A673 (cell line): Measurements from ENCODE around the gene ARHGAP6. TPM values are rescaled to one million over a fixed set of nuclear protein-coding genes. Genes with fewer than 3 reads are reported as not detected.

Experiments used
- BruUV-seq: library from RNA; stranded (reverse); fragments of 400-500 nt; replicated peaks from 2 replicates; lab custom pipeline; 2021; lab: Mats Ljungman, UMichigan
- CTCF ChIA-PET: fragments of 300-600 bp; sonication (Branson Sonifier 250); formaldehyde crosslinking; loops from one replicate; lab custom pipeline; 2022; ENCODE audit warnings: antibody characterized with exemption; lab: Charles Lee
- POLR2A ChIA-PET: fragments of 300-600 bp; sonication (Branson Sonifier 250); formaldehyde crosslinking; loops from one replicate; lab custom pipeline; 2022; ENCODE audit warnings: antibody characterized with exemption; ENCODE audit not compliant: low non-redundant PET; lab: Charles Lee
- DNase-seq: peaks from one replicate; pipeline ENCODE4 v3.0.0-alpha.2; 2015; ENCODE audit warnings: low spot score
- H3K27ac ChIP-seq: fragments of 200-600 bp; sonication (generic); 2 replicates; pipeline ENCODE4 v1.5.1; 2016; ENCODE audit warnings: mixed run types, low read depth, mild to moderate bottlenecking, mixed read lengths, antibody characterized with exemption, low read length; ENCODE audit not compliant: poor library complexity, severe bottlenecking
- H3K27me3 ChIP-seq: fragments of 200-600 bp; sonication (generic); replicated peaks from 2 replicates; pipeline ENCODE4 v1.6.1; 2017; ENCODE audit warnings: mixed run types, low read depth, mild to moderate bottlenecking, mixed read lengths, antibody characterized with exemption, low read length; ENCODE audit not compliant: insufficient read depth, poor library complexity
- H3K36me3 ChIP-seq: fragments of 200-600 bp; sonication (generic); 2 replicates; pipeline ENCODE4 v1.6.1; 2016; ENCODE audit warnings: mixed run types, mild to moderate bottlenecking, mixed read lengths, antibody characterized with exemption, low read length; ENCODE audit not compliant: insufficient read depth, poor library complexity, severe bottlenecking
- H3K4me1 ChIP-seq: fragments of 200-600 bp; sonication (generic); 2 replicates; pipeline ENCODE4 v1.6.1; 2017; ENCODE audit warnings: mixed run types, mild to moderate bottlenecking, mixed read lengths, antibody characterized with exemption, low read length; ENCODE audit not compliant: insufficient read depth, poor library complexity, severe bottlenecking
- H3K4me3 ChIP-seq: fragments of 200-600 bp; sonication (generic); 2 replicates; pipeline ENCODE4 v1.5.1; 2016; ENCODE audit warnings: low read depth, mixed run types, mild to moderate bottlenecking, mixed read lengths, low read length; ENCODE audit not compliant: poor library complexity, severe bottlenecking
- H3K9me3 ChIP-seq: fragments of 200-600 bp; sonication (generic); 2 replicates; pipeline ENCODE4 v1.6.1; 2016; ENCODE audit warnings: mixed run types, low read depth, mild to moderate bottlenecking, mixed read lengths, antibody characterized with exemption, low read length; ENCODE audit not compliant: poor library complexity, severe bottlenecking
- CTCF ChIP-seq: fragments of 300-800, 200-600 bp; sonication (generic); conservative IDR thresholded peaks from 2 replicates; pipeline ENCODE4 v1.5.1; 2017; ENCODE audit warnings: low read depth, mild to moderate bottlenecking, antibody characterized with exemption, low read length, moderate library complexity, mixed read lengths
- EZH2 ChIP-seq: fragments of 200-600 bp; sonication (generic); IDR thresholded peaks from 2 replicates; pipeline ENCODE4 v1.6.1; 2017; ENCODE audit warnings: borderline replicate concordance, low read depth, mild to moderate bottlenecking, mixed read lengths, antibody characterized with exemption, low read length; ENCODE audit not compliant: poor library complexity, severe bottlenecking
- intact Hi-C: fragments of 100-400 bp; cut with micrococcal nuclease; formaldehyde crosslinking; loops from one replicate; pipeline ENCODE4 v1.10.0; 2022; ENCODE audit not compliant: unreplicated experiment
- total RNA-seq: library from RNA; stranded (reverse); gene quantifications from 2 replicates; pipeline ENCODE4 v1.2.3, GENCODE V29; 2021

ARHGAP6 gene
- total RNA-seq, 1 experiment from 2014 or later, result not detected

GRCh38 chrX:11703855-11704254 is 38.1 kb upstream of the ARHGAP6 start:
- no peak overlapping the region for H3K4me3 ChIP-seq
- H3K27ac ChIP-seq, result no peak overlapping the region
- no peaks in the 10 kb centered on the region for H3K9me3 ChIP-seq
- H3K27me3 ChIP-seq, result no peaks in the 10 kb centered on the region
- intact Hi-C loops, result no loop called here
- TF ChIP-seq EZH2 (no peak), CTCF (no peak)
- no TSS peak for BruUV-seq
- no peak for DNase-seq
- no peaks in the 10 kb centered on the region for H3K4me1 ChIP-seq
- no peaks in the 10 kb centered on the region for H3K36me3 ChIP-seq
- CTCF ChIA-PET, result no interaction called here
- POLR2A ChIA-PET, result no interaction called here

GRCh38 chrX:11702965-11703631 is 37.4 kb upstream of the ARHGAP6 start:
- H3K9me3 ChIP-seq, result no peaks in the 10 kb centered on the region
- H3K4me3 ChIP-seq, result no peak overlapping the region
- no peak for DNase-seq
- H3K27ac ChIP-seq, result no peak overlapping the region
- POLR2A ChIA-PET, result interaction anchor here (0.5 kb wide), 1 partner anchor 824 kb away, joined by 3 read pairs; no protein-coding TSS in a partner anchor
- H3K4me1 ChIP-seq, result no peaks in the 10 kb centered on the region
- no TSS peak for BruUV-seq
- no peaks in the 10 kb centered on the region for H3K36me3 ChIP-seq
- intact Hi-C loops, result no loop called here
- no peaks in the 10 kb centered on the region for H3K27me3 ChIP-seq
- no peak for TF ChIP-seq CTCF
- no peak for TF ChIP-seq EZH2
- CTCF ChIA-PET, result no interaction called here

- no peak overlapping the region for H3K4me3 ChIP-seq
- BruUV-seq, result no TSS peak
- CTCF ChIA-PET, result no interaction called here
- H3K36me3 ChIP-seq, result no peaks in the 10 kb centered on the region
- TF ChIP-seq CTCF (no peak), EZH2 (no peak)
- intact Hi-C loops, result no loop called here
- no peak overlapping the region for H3K27ac ChIP-seq
- no peaks in the 10 kb centered on the region for H3K9me3 ChIP-seq
- no peaks in the 10 kb centered on the region for H3K4me1 ChIP-seq
- POLR2A ChIA-PET, result interaction anchor here (0.5 kb wide), 1 partner anchor 825 kb away, joined by 3 read pairs; no protein-coding TSS in a partner anchor
- no peaks in the 10 kb centered on the region for H3K27me3 ChIP-seq
- DNase-seq, result no peak
Measured at GRCh38 chrX:11702420-11702819, 36.7 kb upstream of the ARHGAP6 start.
